Measurements from ENCODE around the gene ZNF74. TPM values are rescaled to one million over a fixed set of nuclear protein-coding genes. Genes with fewer than 3 reads are reported as not detected.

Gene ZNF74
- polyA plus RNA-seq, 2 of the 4 experiments (the other 2 are of a cell fraction), result 4.3 to 7.4 TPM

DNA sequence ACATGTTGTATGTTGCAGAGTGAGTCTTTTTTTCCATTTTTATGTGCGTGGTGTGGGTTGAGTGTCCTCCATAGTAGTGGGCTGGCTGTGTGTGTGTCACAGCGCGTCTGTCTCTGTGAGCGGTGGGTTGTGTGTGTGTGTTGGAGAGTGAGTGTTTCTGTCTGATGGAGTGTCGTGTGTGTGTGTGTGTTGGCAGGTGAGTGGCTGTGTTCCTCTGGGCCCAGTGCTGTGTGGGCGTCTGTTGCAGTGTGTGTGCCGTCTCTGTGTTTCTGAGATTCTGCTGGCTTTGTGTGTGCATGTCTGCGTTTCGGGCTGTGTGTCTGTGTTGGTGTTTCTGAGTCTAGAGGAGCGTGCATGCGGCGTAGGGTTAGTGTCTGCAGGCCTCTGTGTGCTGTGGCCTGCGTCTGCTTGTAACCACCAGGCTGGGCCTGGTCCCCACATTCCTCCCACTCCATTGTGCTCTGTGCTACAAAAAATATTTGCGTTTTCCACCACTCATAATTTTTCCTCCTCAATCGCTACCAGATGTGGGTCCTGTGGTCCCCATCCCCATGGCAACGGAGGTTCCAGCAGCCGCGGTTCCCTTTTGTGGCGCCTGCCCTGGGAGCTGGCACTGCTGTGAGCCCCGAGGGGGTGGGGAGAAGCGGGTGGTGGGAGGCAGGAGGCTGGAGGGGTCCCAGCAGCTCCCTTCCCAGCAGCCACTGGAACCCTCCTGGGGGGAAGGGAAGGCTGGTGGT, 28.5 kb downstream of the ZNF74 start (continued):
- TF ChIP-seq, protein P1, sequence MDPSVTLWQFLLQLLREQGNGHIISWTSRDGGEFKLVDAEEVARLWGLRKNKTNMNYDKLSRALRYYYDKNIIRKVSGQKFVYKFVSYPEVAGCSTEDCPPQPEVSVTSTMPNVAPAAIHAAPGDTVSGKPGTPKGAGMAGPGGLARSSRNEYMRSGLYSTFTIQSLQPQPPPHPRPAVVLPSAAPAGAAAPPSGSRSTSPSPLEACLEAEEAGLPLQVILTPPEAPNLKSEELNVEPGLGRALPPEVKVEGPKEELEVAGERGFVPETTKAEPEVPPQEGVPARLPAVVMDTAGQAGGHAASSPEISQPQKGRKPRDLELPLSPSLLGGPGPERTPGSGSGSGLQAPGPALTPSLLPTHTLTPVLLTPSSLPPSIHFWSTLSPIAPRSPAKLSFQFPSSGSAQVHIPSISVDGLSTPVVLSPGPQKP (IDR thresholded peaks at IDR 0.05; ENCODE audit: low read depth, low read length), result no peak
- TF ChIP-seq ZFP36 (IDR thresholded peaks at IDR 0.05; ENCODE audit: borderline replicate concordance, partially characterized antibody) (no peak), FOSL2 (IDR thresholded peaks at IDR 0.05) (no peak), FOSL2 (CRISPR knock-in tag; IDR thresholded peaks at IDR 0.05) (no peak), HOXA7 (CRISPR knock-in tag; IDR thresholded peaks at IDR 0.05) (no peak)
- TF ChIP-seq, protein P2, sequence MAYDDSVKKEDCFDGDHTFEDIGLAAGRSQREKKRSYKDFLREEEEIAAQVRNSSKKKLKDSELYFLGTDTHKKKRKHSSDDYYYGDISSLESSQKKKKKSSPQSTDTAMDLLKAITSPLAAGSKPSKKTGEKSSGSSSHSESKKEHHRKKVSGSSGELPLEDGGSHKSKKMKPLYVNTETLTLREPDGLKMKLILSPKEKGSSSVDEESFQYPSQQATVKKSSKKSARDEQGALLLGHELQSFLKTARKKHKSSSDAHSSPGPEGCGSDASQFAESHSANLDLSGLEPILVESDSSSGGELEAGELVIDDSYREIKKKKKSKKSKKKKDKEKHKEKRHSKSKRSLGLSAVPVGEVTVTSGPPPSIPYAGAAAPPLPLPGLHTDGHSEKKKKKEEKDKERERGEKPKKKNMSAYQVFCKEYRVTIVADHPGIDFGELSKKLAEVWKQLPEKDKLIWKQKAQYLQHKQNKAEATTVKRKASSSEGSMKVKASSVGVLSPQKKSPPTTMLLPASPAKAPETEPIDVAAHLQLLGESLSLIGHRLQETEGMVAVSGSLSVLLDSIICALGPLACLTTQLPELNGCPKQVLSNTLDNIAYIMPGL (CRISPR knock-in tag; IDR thresholded peaks at IDR 0.05; ENCODE audit: borderline replicate concordance), result no peak
- TF ChIP-seq, protein P3, sequence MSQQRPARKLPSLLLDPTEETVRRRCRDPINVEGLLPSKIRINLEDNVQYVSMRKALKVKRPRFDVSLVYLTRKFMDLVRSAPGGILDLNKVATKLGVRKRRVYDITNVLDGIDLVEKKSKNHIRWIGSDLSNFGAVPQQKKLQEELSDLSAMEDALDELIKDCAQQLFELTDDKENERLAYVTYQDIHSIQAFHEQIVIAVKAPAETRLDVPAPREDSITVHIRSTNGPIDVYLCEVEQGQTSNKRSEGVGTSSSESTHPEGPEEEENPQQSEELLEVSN (IDR thresholded peaks at IDR 0.05; ENCODE audit: borderline replicate concordance, low read depth), result no peak

DNA sequence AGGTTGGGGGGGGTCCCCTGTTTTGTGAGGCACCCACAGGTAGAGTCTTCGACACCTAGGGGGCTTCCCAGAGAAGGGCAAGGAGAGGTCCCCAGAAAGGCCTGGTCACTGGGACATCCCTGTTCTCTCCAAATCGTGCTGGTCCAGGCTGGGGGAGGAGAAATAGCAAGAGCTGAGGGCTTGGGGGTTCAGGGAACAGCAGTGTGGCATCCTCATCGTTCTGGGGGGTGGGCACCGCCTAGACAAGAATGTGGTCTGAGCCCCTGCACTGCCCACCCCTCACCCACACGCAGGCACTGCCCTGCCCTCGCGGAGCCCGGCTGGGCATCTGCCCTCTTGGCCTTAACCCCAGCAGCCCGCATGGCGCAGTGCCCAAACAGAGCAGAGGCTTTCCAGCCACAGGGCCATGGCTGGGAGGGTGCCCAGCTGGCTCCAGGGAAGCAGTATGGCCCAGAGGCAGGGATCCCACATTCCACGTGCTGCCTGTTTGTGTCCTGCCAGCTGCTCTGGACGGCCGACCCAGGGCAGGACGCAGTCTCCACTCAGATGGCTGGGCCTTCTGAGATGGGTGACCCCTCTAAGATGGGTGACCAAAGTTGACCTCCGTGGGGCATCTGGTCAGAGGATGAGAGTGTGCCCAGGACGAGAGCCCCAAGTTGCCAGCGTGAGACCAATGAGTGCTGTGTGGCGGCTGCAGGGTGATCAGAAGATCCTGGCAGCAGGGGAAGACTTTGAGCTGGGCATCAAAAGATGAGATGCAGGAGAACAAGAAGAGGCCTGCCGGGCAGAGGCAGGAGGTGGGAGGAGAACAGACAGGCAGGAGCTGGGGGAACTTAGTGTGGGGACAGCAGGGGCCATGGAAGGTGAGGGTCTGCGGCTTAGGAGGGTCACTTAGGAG, 29.3 kb downstream of the ZNF74 start:
- no peaks in the 10 kb centered on the region for H3K9me3 ChIP-seq
- no peak for FAIRE-seq
- 79% methylated on average over 14 of the region's 20 CpGs for WGBS (ENCODE audit: missing lambda C conversion rate)
- H3K4me2 ChIP-seq, result no peak overlapping the region
- no peak overlapping the region for H3K4me3 ChIP-seq
- no peak for DNase-seq (ENCODE audit: low read depth in 1 of 2, low spot score in 1 of 2)
- no peak for ATAC-seq
- no peaks in the 10 kb centered on the region for H3K4me1 ChIP-seq
- no peak overlapping the region for H3K27ac ChIP-seq
- TF ChIP-seq KDM1A (IDR thresholded peaks at IDR 0.05; ENCODE audit: low read depth) (no peak), RCOR1 (IDR thresholded peaks at IDR 0.05; ENCODE audit: low read depth, low read length) (no peak), ZC3H11A (IDR thresholded peaks at IDR 0.05) (no peak), EHF (CRISPR knock-in tag; IDR thresholded peaks at IDR 0.05) (no peak), RFX5 (IDR thresholded peaks at IDR 0.05) (no peak), RNF2 (IDR thresholded peaks at IDR 0.05; ENCODE audit: borderline replicate concordance, low read depth) (no peak), NFE2L2 (conservative IDR thresholded peaks at IDR 0.05; ENCODE audit: low read length) (no peak), NPAS2 (CRISPR knock-in tag; IDR thresholded peaks at IDR 0.05; ENCODE audit: borderline replicate concordance) (no peak), CHD2 (IDR thresholded peaks at IDR 0.05; ENCODE audit: low read length, partially characterized antibody) (no peak), TP53 (CRISPR knock-in tag; IDR thresholded peaks at IDR 0.05) (no peak), PHF8 (IDR thresholded peaks at IDR 0.05; ENCODE audit: borderline replicate concordance, low read depth) (no peak)
- TF ChIP-seq, protein P4, sequence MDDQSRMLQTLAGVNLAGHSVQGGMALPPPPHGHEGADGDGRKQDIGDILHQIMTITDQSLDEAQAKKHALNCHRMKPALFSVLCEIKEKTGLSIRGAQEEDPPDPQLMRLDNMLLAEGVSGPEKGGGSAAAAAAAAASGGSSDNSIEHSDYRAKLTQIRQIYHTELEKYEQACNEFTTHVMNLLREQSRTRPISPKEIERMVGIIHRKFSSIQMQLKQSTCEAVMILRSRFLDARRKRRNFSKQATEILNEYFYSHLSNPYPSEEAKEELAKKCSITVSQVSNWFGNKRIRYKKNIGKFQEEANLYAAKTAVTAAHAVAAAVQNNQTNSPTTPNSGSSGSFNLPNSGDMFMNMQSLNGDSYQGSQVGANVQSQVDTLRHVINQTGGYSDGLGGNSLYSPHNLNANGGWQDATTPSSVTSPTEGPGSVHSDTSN (IDR thresholded peaks at IDR 0.05), result no peak
- TF ChIP-seq, protein P5, sequence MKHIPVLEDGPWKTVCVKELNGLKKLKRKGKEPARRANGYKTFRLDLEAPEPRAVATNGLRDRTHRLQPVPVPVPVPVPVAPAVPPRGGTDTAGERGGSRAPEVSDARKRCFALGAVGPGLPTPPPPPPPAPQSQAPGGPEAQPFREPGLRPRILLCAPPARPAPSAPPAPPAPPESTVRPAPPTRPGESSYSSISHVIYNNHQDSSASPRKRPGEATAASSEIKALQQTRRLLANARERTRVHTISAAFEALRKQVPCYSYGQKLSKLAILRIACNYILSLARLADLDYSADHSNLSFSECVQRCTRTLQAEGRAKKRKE (CRISPR knock-in tag; IDR thresholded peaks at IDR 0.05; ENCODE audit: low read depth), result no peak
- POLR2A ChIA-PET, result no interaction called here
- CTCF ChIA-PET, result interaction anchor here (1.0 to 1.2 kb wide), 3 partner anchors 12 to 142 kb away, joined by 3 to 4 read pairs (median 3); no protein-coding TSS in a partner anchor
